ENCODE results near the gene MUL1.

Gene MUL1

GRCh38 chr1:20466273-20466672 is 41.7 kb downstream of the MUL1 start:
- DNase-seq, result no peak

GRCh38 chr1:20465187-20465586 is 42.8 kb downstream of the MUL1 start:
- DNase-seq, result no peak

- DNase-seq, result no peak
Measured at GRCh38 chr1:20463502-20463901, 44.4 kb downstream of the MUL1 start.

- no peak for DNase-seq
Measured at GRCh38 chr1:20462397-20462796, 45.6 kb downstream of the MUL1 start.

GRCh38 chr1:20458717-20459116 is 49.2 kb downstream of the MUL1 start:
- DNase-seq, result no peak

GRCh38 chr1:20454004-20454403 is 53.9 kb downstream of the MUL1 start:
- no peak for DNase-seq

- DNase-seq, result no peak
Measured at GRCh38 chr1:20449735-20450311, 58.1 kb downstream of the MUL1 start.
